SKM-1 (cell line): ENCODE results near the gene ZMAT2.
A peak's percentile ranks its signal among the peaks of the same experiment; 100 is the strongest.
"Not testable (repeated sequence)": the region's sequence is repeated elsewhere in the genome, so short reads cannot be mapped to it uniquely, and the experiment has no call there.

Experiments used
- DNase-seq: peaks from one replicate; lab custom pipeline; 2025; ENCODE audit not compliant: unreplicated experiment; lab: John Stamatoyannopoulos, UW

The ZMAT2 gene

GRCh38 chr5:140708787-140709186, 8.5 kb downstream of the ZMAT2 start:
- not testable (repeated sequence) for DNase-seq

GRCh38 chr5:140710899-140711552, 10.8 kb downstream of the ZMAT2 start:
- peak; percentile 74 for DNase-seq

DNA sequence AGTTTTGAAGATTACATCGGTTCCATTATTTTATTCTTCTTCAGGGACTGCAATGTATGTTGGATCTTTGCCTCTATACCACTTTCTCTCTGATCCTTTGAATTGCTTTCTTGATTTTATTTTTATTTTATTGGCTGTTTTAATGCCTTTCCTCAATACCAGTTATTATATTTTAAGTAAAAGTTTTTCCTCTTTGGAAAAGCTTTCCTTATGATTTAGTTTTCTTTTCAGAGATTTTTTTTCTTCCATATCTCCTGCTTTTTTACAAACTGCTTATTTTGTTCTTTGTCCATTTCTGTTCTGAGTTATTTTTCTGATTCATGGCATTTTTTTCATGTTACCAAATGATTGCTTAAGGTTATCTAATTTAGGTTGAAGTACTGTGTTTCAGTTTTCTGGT, 11.5 kb downstream of the ZMAT2 start:
- no peak for DNase-seq

DNA sequence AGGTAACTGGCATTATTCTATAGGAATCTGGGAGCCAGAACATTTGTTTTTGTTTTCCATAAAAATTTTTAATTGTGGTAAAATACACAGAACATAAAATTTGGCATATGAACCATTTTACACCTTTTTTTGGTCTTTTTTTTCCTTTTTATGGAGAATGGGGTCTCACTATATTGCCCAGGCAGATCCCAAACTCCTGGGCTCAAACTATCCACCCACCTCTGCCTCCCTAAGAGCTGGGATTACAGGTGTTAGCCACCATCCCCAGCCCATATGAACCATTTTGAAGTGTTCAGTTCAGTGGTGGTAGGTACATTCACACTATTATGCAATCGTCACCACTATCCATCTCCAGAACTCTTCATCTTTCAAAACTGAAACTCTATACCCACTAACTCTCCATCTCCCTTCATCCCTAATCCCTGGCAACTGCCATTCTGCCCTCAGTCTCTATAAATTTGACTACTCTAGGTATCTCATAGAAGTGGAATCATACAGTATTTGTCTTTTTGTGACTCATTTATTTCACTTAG, 13.4 kb downstream of the ZMAT2 start:
- no peak for DNase-seq

GRCh38 chr5:140716238-140716637, 16.0 kb downstream of the ZMAT2 start:
- DNase-seq: not testable (repeated sequence)

DNA sequence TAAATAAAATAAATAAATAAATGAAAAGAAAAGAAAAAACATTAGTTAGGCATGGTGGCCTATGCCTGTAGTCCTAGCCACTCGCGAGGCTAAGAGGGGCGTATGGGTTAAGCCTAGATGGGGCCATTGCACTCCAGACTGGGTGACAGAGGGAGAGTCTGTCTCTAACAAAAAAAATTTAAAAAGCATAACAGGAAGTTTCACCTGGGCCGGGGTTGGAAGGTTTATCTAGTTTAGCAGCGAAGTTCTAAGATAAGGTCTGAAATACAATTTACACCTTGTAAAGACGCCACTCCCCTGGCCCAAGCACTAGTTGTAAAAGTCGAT, 18.0 kb downstream of the ZMAT2 start:
- DNase-seq: no peak

DNA sequence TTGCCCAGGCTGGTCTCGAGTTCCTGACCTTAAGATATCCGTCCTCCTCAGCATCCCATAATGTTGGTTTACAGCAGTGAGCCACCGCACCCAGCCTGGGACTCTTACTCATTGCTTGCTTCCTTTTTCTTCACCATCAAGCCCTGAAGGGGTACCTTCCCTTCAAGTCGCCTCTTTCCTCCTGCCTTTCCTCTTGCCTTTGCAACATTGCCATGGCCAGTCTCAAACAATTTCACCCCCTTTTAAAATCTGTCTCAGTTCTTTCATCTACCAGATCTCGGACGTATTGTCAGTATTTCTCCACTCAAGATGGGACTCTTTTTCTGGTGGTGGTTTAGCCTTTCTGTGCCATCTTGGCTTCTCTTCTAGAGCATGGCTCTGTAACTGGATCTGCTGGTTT, 20.5 kb downstream of the ZMAT2 start:
- DNase-seq: not testable (repeated sequence)

GRCh38 chr5:140721395-140721794, 21.1 kb downstream of the ZMAT2 start:
- DNase-seq: not testable (repeated sequence)

GRCh38 chr5:140725799-140726471, 25.7 kb downstream of the ZMAT2 start:
- DNase-seq: no peak

- no peak for DNase-seq
Measured at GRCh38 chr5:140733098-140733497, 32.9 kb downstream of the ZMAT2 start.

GRCh38 chr5:140734354-140734753, 34.1 kb downstream of the ZMAT2 start:
- DNase-seq: no peak

GRCh38 chr5:140737486-140737885, 37.2 kb downstream of the ZMAT2 start:
- no peak for DNase-seq

DNA sequence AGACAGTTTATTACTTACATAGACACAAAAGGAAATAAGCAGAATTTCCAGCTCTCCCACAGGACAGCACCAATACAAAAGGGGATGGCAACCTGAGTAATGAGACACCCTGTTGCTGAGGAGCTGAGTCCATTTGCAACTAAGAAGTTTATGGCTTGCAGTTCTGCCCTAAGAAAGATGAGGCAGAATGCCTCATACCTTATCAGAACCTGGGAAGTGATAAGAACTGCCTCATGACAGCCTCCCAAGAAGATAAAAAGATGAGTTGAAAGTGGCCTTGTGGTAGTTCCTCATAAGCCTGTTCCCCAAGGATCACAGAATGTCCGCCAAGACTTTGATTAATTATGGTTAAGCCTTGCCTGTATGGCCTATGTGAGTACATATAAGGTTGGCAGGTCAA, 41.7 kb downstream of the ZMAT2 start:
- no peak for DNase-seq

DNA sequence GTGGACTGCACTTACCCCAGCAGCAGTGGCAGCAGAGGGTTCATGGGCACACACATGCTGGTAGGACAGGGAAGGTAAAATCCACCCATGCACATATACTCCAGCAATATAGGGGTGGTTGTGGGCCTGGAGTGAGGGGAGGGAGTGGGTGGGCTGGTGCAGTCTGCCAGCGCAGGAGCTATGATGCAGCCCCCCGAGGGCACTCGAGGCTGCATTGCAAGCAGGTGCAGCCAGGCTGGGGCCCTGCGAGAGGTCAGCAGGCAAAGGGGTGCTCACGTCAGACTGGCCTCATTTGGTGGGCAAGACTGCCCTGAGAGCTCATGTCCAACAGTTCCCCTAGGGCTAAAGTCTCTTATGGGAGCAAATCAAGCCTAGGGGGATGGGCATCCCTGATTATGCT, 53.3 kb downstream of the ZMAT2 start:
- no peak for DNase-seq
